HEK293 (cell line): ENCODE results near the gene RAB40C.

ENCODE experiments used
- BCL11A ChIP-seq: fragments of 450-650 bp; formaldehyde crosslinking; IDR thresholded peaks from 2 replicates; pipeline ENCODE4 v1.5.1; 2016; ENCODE audit warnings: low read depth, missing biosample characterization, missing genetic modification characterization
- MYNN ChIP-seq: fragments of 450-650 bp; formaldehyde crosslinking; IDR thresholded peaks from 2 replicates; pipeline ENCODE4 v1.5.1; 2016; ENCODE audit warnings: missing biosample characterization, missing genetic modification characterization, borderline replicate concordance
- ZBTB20 ChIP-seq: fragments of 450-650 bp; formaldehyde crosslinking; IDR thresholded peaks from 2 replicates; pipeline ENCODE4 v1.5.1; 2016; ENCODE audit warnings: missing biosample characterization, missing genetic modification characterization
- ZBTB21 ChIP-seq: fragments of 450-650 bp; formaldehyde crosslinking; IDR thresholded peaks from 2 replicates; pipeline ENCODE4 v1.5.1; 2017; ENCODE audit warnings: missing biosample characterization, missing genetic modification characterization
- ZEB2 ChIP-seq: fragments of 450-650 bp; formaldehyde crosslinking; IDR thresholded peaks from 2 replicates; pipeline ENCODE4 v1.5.1; 2016; ENCODE audit warnings: missing biosample characterization, missing genetic modification characterization
- ZNF221 ChIP-seq: fragments of 450-650 bp; formaldehyde crosslinking; IDR thresholded peaks from 2 replicates; pipeline ENCODE4 v1.5.1; 2017; ENCODE audit warnings: missing biosample characterization, missing genetic modification characterization, borderline replicate concordance
- ZNF239 ChIP-seq: fragments of 450-650 bp; formaldehyde crosslinking; IDR thresholded peaks from 2 replicates; pipeline ENCODE4 v1.5.1; 2016; ENCODE audit warnings: missing biosample characterization, missing genetic modification characterization
- ZNF24 ChIP-seq: fragments of 450-650 bp; formaldehyde crosslinking; IDR thresholded peaks from 2 replicates; pipeline ENCODE4 v1.5.1; 2016; ENCODE audit warnings: missing biosample characterization, missing genetic modification characterization
- ZNF274 ChIP-seq, 2 experiments: fragments of 200-500 bp in 1 of 2; fragments of 450-650 bp in 1 of 2; sonication (Bioruptor generic) in 1 of 2; formaldehyde crosslinking in 1 of 2; IDR thresholded peaks; 2 replicates each; pipeline versions ENCODE4 v1.5.1 to v1.6.1; 2014 to 2016; ENCODE audit warnings: borderline replicate concordance in 1 of 2, inconsistent platforms in 1 of 2, low read length in 1 of 2, missing biosample characterization in 1 of 2, missing genetic modification characterization in 1 of 2
- ZNF292 ChIP-seq: fragments of 450-650 bp; formaldehyde crosslinking; IDR thresholded peaks from 2 replicates; pipeline ENCODE4 v1.5.1; 2016; ENCODE audit warnings: low read depth, missing biosample characterization, missing genetic modification characterization, borderline replicate concordance
- ZNF37A ChIP-seq: fragments of 450-650 bp; IDR thresholded peaks from 2 replicates; pipeline ENCODE4 v1.5.1; 2018; ENCODE audit warnings: missing biosample characterization, missing genetic modification characterization
- ZNF391 ChIP-seq: fragments of 450-650 bp; formaldehyde crosslinking; IDR thresholded peaks from 2 replicates; pipeline ENCODE4 v1.5.1; 2016; ENCODE audit warnings: low read depth, missing biosample characterization, missing genetic modification characterization, borderline replicate concordance
- ZNF510 ChIP-seq: fragments of 450-650 bp; formaldehyde crosslinking; IDR thresholded peaks from 2 replicates; pipeline ENCODE4 v1.5.1; 2018; ENCODE audit warnings: mild to moderate bottlenecking, missing genetic modification characterization, missing biosample characterization; ENCODE audit not compliant: insufficient replicate concordance
- ZNF514 ChIP-seq: fragments of 450-650 bp; formaldehyde crosslinking; IDR thresholded peaks from 2 replicates; pipeline ENCODE4 v1.5.1; 2016; ENCODE audit warnings: missing biosample characterization, missing genetic modification characterization
- ZNF521 ChIP-seq: fragments of 450-650 bp; formaldehyde crosslinking; IDR thresholded peaks from 2 replicates; pipeline ENCODE4 v1.5.1; 2017; ENCODE audit warnings: missing biosample characterization, mild to moderate bottlenecking, missing genetic modification characterization
- ZNF548 ChIP-seq: fragments of 450-650 bp; formaldehyde crosslinking; IDR thresholded peaks from 2 replicates; pipeline ENCODE4 v1.5.1; 2016; ENCODE audit warnings: missing biosample characterization, missing genetic modification characterization
- ZNF571 ChIP-seq: fragments of 450-650 bp; formaldehyde crosslinking; IDR thresholded peaks from 2 replicates; pipeline ENCODE4 v1.5.0; 2017; ENCODE audit warnings: missing biosample characterization, missing genetic modification characterization
- ZNF596 ChIP-seq: fragments of 450-650 bp; IDR thresholded peaks from 2 replicates; pipeline ENCODE4 v1.5.0; 2018; ENCODE audit warnings: missing biosample characterization, mild to moderate bottlenecking, missing genetic modification characterization, moderate library complexity
- ZNF610 ChIP-seq: fragments of 450-650 bp; formaldehyde crosslinking; IDR thresholded peaks from 2 replicates; pipeline ENCODE4 v1.5.1; 2016; ENCODE audit warnings: missing biosample characterization, missing genetic modification characterization, borderline replicate concordance
- ZNF660 ChIP-seq: fragments of 450-650 bp; IDR thresholded peaks from 2 replicates; pipeline ENCODE4 v1.5.1; 2018; ENCODE audit warnings: missing biosample characterization, mild to moderate bottlenecking, missing genetic modification characterization
- ZNF677 ChIP-seq: fragments of 450-650 bp; IDR thresholded peaks from 2 replicates; pipeline ENCODE4 v1.5.0; 2018; ENCODE audit warnings: missing biosample characterization, mild to moderate bottlenecking, missing genetic modification characterization, moderate library complexity
- ZNF701 ChIP-seq: fragments of 450-650 bp; formaldehyde crosslinking; IDR thresholded peaks from 2 replicates; pipeline ENCODE4 v1.5.1; 2016; ENCODE audit warnings: missing biosample characterization, missing genetic modification characterization
- ZNF707 ChIP-seq: fragments of 450-650 bp; formaldehyde crosslinking; IDR thresholded peaks from 2 replicates; pipeline ENCODE4 v1.5.1; 2016; ENCODE audit warnings: missing biosample characterization, missing genetic modification characterization
- ZNF776 ChIP-seq: fragments of 450-650 bp; formaldehyde crosslinking; IDR thresholded peaks from 2 replicates; pipeline ENCODE4 v1.5.0; 2017; ENCODE audit warnings: missing biosample characterization, missing genetic modification characterization, borderline replicate concordance
- ZNF837 ChIP-seq: fragments of 450-650 bp; formaldehyde crosslinking; IDR thresholded peaks from 2 replicates; pipeline ENCODE4 v1.5.1; 2016; ENCODE audit warnings: missing biosample characterization, missing genetic modification characterization
- ZSCAN30 ChIP-seq: fragments of 450-650 bp; IDR thresholded peaks from 2 replicates; pipeline ENCODE4 v1.5.1; 2018; ENCODE audit warnings: missing biosample characterization, mild to moderate bottlenecking, missing genetic modification characterization, moderate library complexity
- TF ChIP-seq, protein P1 (sequence below): fragments of 450-650 bp; formaldehyde crosslinking; IDR thresholded peaks from 2 replicates; pipeline ENCODE4 v1.5.1; 2016; ENCODE audit warnings: missing biosample characterization, missing genetic modification characterization
- TF ChIP-seq, protein P2 (sequence below): fragments of 450-650 bp; formaldehyde crosslinking; IDR thresholded peaks from 2 replicates; pipeline ENCODE4 v1.5.1; 2016; ENCODE audit warnings: missing biosample characterization, missing genetic modification characterization
- TF ChIP-seq, protein P3 (sequence below): fragments of 450-650 bp; formaldehyde crosslinking; IDR thresholded peaks from 2 replicates; pipeline ENCODE4 v1.5.1; 2016; ENCODE audit warnings: missing biosample characterization, missing genetic modification characterization
- TF ChIP-seq, protein P4 (sequence below): fragments of 450-650 bp; formaldehyde crosslinking; IDR thresholded peaks from 2 replicates; pipeline ENCODE4 v1.5.1; 2017; ENCODE audit warnings: missing biosample characterization, mild to moderate bottlenecking, missing genetic modification characterization, moderate library complexity
- TF ChIP-seq, protein P5 (sequence below): fragments of 450-650 bp; formaldehyde crosslinking; IDR thresholded peaks from 2 replicates; pipeline ENCODE4 v1.5.1; 2016; ENCODE audit warnings: missing biosample characterization, missing genetic modification characterization

RAB40C gene

DNA sequence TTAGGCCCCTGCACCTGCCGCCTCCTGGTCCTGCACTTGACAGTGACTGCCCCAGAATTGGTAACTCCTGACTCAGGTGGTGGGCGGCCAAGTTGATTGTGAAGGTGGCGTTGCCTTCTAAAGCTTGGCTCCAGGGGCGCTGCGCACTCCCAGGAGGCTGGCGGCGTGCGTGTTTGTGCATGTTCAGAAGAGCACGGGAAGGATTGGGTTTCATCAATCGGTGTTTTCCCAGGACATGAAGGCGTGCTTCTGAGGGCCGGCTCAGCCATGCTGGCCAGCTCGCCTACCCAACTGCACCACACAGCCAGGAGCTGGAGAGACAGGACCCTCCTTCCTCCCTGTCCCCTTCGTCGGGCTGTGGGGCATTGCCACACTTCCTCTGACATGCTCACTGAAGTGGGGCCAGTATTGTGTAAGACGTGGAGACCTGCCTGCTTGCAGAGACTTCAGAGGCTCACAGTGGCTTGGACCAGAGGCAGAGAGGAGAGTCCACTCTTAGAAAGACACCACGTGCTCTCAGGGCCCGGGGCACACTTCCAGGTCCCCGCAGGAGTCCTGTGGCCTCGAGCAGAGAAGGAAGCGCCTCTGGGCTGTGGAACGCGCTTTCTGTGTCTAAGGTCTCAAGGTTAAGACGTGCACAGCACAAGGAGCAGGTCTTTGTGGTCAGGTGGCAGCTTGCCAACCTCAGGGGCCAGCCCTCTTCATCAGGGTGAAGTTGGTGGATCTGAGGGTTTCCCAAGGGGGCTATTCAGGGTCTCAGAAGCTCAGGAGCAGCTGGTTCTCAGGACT lies 2.8 kb downstream of the RAB40C start (continued):
- TF ChIP-seq, protein P1, sequence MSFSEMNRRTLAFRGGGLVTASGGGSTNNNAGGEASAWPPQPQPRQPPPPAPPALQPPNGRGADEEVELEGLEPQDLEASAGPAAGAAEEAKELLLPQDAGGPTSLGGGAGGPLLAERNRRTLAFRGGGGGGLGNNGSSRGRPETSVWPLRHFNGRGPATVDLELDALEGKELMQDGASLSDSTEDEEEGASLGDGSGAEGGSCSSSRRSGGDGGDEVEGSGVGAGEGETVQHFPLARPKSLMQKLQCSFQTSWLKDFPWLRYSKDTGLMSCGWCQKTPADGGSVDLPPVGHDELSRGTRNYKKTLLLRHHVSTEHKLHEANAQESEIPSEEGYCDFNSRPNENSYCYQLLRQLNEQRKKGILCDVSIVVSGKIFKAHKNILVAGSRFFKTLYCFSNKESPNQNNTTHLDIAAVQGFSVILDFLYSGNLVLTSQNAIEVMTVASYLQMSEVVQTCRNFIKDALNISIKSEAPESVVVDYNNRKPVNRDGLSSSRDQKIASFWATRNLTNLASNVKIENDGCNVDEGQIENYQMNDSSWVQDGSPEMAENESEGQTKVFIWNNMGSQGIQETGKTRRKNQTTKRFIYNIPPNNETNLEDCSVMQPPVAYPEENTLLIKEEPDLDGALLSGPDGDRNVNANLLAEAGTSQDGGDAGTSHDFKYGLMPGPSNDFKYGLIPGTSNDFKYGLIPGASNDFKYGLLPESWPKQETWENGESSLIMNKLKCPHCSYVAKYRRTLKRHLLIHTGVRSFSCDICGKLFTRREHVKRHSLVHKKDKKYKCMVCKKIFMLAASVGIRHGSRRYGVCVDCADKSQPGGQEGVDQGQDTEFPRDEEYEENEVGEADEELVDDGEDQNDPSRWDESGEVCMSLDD (tag by site-specific recombination), result no peak
- TF ChIP-seq ZNF677 (tag by site-specific recombination) (no peak), ZNF660 (tag by site-specific recombination) (no peak), ZBTB20 (peak; percentile 40; the same call in 1 of the 2 replicates), MYNN (tag by site-specific recombination) (no peak), ZNF239 (tag by site-specific recombination) (no peak), ZNF701 (no peak), ZNF514 (tag by site-specific recombination) (no peak), ZNF776 (no peak), BCL11A (tag by site-specific recombination) (no peak), ZNF548 (tag by site-specific recombination) (no peak), ZNF37A (tag by site-specific recombination) (no peak), ZNF521 (tag by site-specific recombination) (no peak), ZBTB21 (no peak), ZNF610 (tag by site-specific recombination) (no peak), ZEB2 (peak; percentile 91; the same call in 1 of the 2 replicates), ZNF391 (tag by site-specific recombination) (no peak; the same call in 1 of the 2 replicates), ZNF292 (tag by site-specific recombination) (no peak), ZNF221 (no peak), ZSCAN30 (tag by site-specific recombination) (peak; percentile 63), ZNF24 (tag by site-specific recombination) (no peak), ZNF837 (tag by site-specific recombination) (no peak), ZNF510 (tag by site-specific recombination) (no peak), ZNF707 (no peak), ZNF274 (IDR thresholded peaks at IDR 0.05; ENCODE audit: low read length) (no peak), ZNF274 (tag by site-specific recombination; IDR thresholded peaks at IDR 0.05; ENCODE audit: borderline replicate concordance) (no peak), ZNF596 (tag by site-specific recombination) (no peak), ZNF571 (tag by site-specific recombination) (no peak)
- TF ChIP-seq, protein P2, sequence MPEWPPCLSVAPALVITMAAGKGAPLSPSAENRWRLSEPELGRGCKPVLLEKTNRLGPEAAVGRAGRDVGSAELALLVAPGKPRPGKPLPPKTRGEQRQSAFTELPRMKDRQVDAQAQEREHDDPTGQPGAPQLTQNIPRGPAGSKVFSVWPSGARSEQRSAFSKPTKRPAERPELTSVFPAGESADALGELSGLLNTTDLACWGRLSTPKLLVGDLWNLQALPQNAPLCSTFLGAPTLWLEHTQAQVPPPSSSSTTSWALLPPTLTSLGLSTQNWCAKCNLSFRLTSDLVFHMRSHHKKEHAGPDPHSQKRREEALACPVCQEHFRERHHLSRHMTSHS (tag by site-specific recombination), result no peak
- TF ChIP-seq, protein P3, sequence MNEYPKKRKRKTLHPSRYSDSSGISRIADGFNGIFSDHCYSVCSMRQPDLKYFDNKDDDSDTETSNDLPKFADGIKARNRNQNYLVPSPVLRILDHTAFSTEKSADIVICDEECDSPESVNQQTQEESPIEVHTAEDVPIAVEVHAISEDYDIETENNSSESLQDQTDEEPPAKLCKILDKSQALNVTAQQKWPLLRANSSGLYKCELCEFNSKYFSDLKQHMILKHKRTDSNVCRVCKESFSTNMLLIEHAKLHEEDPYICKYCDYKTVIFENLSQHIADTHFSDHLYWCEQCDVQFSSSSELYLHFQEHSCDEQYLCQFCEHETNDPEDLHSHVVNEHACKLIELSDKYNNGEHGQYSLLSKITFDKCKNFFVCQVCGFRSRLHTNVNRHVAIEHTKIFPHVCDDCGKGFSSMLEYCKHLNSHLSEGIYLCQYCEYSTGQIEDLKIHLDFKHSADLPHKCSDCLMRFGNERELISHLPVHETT (tag by site-specific recombination), result peak; percentile 67
- TF ChIP-seq, protein P4, sequence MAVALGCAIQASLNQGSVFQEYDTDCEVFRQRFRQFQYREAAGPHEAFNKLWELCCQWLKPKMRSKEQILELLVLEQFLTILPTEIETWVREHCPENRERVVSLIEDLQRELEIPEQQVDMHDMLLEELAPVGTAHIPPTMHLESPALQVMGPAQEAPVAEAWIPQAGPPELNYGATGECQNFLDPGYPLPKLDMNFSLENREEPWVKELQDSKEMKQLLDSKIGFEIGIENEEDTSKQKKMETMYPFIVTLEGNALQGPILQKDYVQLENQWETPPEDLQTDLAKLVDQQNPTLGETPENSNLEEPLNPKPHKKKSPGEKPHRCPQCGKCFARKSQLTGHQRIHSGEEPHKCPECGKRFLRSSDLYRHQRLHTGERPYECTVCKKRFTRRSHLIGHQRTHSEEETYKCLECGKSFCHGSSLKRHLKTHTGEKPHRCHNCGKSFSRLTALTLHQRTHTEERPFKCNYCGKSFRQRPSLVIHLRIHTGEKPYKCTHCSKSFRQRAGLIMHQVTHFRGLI, result no peak
- TF ChIP-seq, protein P5, sequence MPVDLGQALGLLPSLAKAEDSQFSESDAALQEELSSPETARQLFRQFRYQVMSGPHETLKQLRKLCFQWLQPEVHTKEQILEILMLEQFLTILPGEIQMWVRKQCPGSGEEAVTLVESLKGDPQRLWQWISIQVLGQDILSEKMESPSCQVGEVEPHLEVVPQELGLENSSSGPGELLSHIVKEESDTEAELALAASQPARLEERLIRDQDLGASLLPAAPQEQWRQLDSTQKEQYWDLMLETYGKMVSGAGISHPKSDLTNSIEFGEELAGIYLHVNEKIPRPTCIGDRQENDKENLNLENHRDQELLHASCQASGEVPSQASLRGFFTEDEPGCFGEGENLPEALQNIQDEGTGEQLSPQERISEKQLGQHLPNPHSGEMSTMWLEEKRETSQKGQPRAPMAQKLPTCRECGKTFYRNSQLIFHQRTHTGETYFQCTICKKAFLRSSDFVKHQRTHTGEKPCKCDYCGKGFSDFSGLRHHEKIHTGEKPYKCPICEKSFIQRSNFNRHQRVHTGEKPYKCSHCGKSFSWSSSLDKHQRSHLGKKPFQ (tag by site-specific recombination), result no peak
